K562 (cell line): ENCODE data around the gene OOSP3. TPM values are rescaled to one million over a fixed set of nuclear protein-coding genes. Genes with fewer than 3 reads are reported as not detected.
A peak's percentile ranks its signal among the peaks of the same experiment; 100 is the strongest.

Experiments used
- ATAC-seq: fragments of 200-7000 bp; cut with Tn5 transposase; 3 replicates; pipeline ENCODE4 v1.9.1; 2020; ENCODE audit warnings: moderate library complexity
- BruUV-seq: library from RNA; stranded (reverse); fragments of 400-500 nt; replicated peaks from 2 replicates; lab custom pipeline; 2021; lab: Mats Ljungman, UMichigan
- CTCF ChIA-PET: fragments of 300-600 bp; formaldehyde crosslinking; extraction: SDS; loops from one replicate; lab custom pipeline; 2021; ENCODE audit warnings: low intra/inter-chr PET ratio; lab: Yijun Ruan, JAX
- POLR2A ChIA-PET: fragments of 300-600, 350-650 bp; sonication (Branson Sonifier 250); formaldehyde crosslinking; extraction: SDS; loops from one replicate; lab custom pipeline; 2021; ENCODE audit warnings: antibody characterized with exemption, inconsistent platforms; lab: Yijun Ruan, JAX
- DNase-seq, 4 experiments: peaks; one replicate each; pipeline versions ENCODE4 v3.0.0 to v3.0.0-alpha.2; 2011 to 2018; ENCODE audit warnings: low spot score in 3 of 4, mixed read lengths in 3 of 4; ENCODE audit errors: extremely low read depth in 1 of 4
- FAIRE-seq: peaks from 2 replicates; lab custom pipeline; 2011; peaks lifted over from hg19 to GRCh38; lab: Jason Lieb, UNC
- H2AFZ ChIP-seq: 2 replicates; pipeline ENCODE4 v1.6.0; 2011; ENCODE audit warnings: low read depth, low read length, control low read depth, inconsistent platforms
- H3K27ac ChIP-seq: fragments of 200-600 bp; 3 replicates; pipeline ENCODE4 v1.8.0; 2011; ENCODE audit warnings: low read depth, mild to moderate bottlenecking, control low read depth, inconsistent platforms, low read length, moderate library complexity, mixed read lengths; ENCODE audit errors: extremely low read depth
- H3K27me3 ChIP-seq, 2 experiments: fragments of 300-600 bp in 1 of 2; 2 replicates in 1 of 2; 3 replicates in 1 of 2; pipeline versions ENCODE4 v1.6.0 to v1.8.0; 2011; ENCODE audit warnings: inconsistent platforms in 2 of 2, low read length in 2 of 2, mild to moderate bottlenecking in 1 of 2, mixed read lengths in 1 of 2, moderate library complexity in 1 of 2; ENCODE audit not compliant: control insufficient read depth in 2 of 2, insufficient read depth in 2 of 2
- H3K36me3 ChIP-seq: fragments of 300-600 bp; 3 replicates; pipeline ENCODE4 v1.8.0; 2011; ENCODE audit warnings: mild to moderate bottlenecking, low read length, inconsistent platforms; ENCODE audit not compliant: control insufficient read depth, insufficient read depth
- H3K4me1 ChIP-seq, 2 experiments: fragments of 200-600 bp in 1 of 2; replicated peaks in 1 of 2; 2 replicates in 1 of 2; 3 replicates in 1 of 2; pipeline versions ENCODE4 v1.5.1 to v1.8.0; 2011; ENCODE audit warnings: inconsistent platforms in 2 of 2, low read length in 2 of 2, mild to moderate bottlenecking in 1 of 2, mixed read lengths in 1 of 2, moderate library complexity in 1 of 2; ENCODE audit not compliant: control insufficient read depth in 2 of 2, insufficient read depth in 2 of 2
- H3K4me2 ChIP-seq: 2 replicates; pipeline ENCODE4 v1.6.1; 2011; ENCODE audit warnings: low read length, control low read depth, inconsistent platforms, mixed read lengths; ENCODE audit not compliant: insufficient read depth
- H3K4me3 ChIP-seq: fragments of 200-600 bp; sonication (generic), shearing (Covaris generic); 2 replicates; pipeline ENCODE4 v1.5.1; 2016; ENCODE audit warnings: control low read depth, inconsistent platforms
- H3K79me2 ChIP-seq: fragments of 200-600 bp; 3 replicates; pipeline ENCODE4 v1.8.0; 2011; ENCODE audit warnings: low read length, inconsistent platforms; ENCODE audit not compliant: control insufficient read depth, insufficient read depth
- H3K9ac ChIP-seq, 2 experiments: 2 replicates each; pipeline versions ENCODE4 v1.6.0 to v1.6.1; 2011; ENCODE audit warnings: low read depth in 2 of 2, low read length in 2 of 2, control low read depth in 1 of 2, inconsistent platforms in 1 of 2, mild to moderate bottlenecking in 1 of 2, mixed read lengths in 1 of 2; ENCODE audit not compliant: insufficient read depth in 1 of 2
- H3K9me1 ChIP-seq: one replicate; pipeline ENCODE4 v1.6.0; 2011; ENCODE audit warnings: inconsistent platforms, mild to moderate bottlenecking, low read length, moderate library complexity; ENCODE audit not compliant: control insufficient read depth, insufficient read depth
- H3K9me3 ChIP-seq: replicated peaks from 2 replicates; pipeline ENCODE4 v1.5.1; 2011; ENCODE audit warnings: low read depth, low read length, inconsistent platforms; ENCODE audit not compliant: control insufficient read depth, insufficient read depth
- H4K20me1 ChIP-seq: replicated peaks from 2 replicates; pipeline ENCODE4 v1.6.1; 2011; ENCODE audit warnings: low read length, inconsistent platforms, mixed read lengths; ENCODE audit not compliant: control insufficient read depth, insufficient read depth
- FOXK2 ChIP-seq, 2 experiments: fragments of 450-650 bp; IDR thresholded peaks in 1 of 2; conservative IDR thresholded peaks in 1 of 2; 2 replicates each; pipeline ENCODE4 v1.6.1; 2016; ENCODE audit warnings: low read depth in 2 of 2, mild to moderate bottlenecking in 1 of 2
- MITF ChIP-seq: IDR thresholded peaks from 2 replicates; pipeline ENCODE4 v1.6.1; 2014; ENCODE audit warnings: antibody characterized with exemption
- SNIP1 ChIP-seq: fragments of 450-650 bp; IDR thresholded peaks from 2 replicates; pipeline ENCODE4 v1.7.1; 2017; ENCODE audit warnings: low read depth, mild to moderate bottlenecking
- ZBTB8A ChIP-seq: fragments of 450-650 bp; IDR thresholded peaks from 2 replicates; pipeline ENCODE4 v1.6.1; 2018; ENCODE audit warnings: mild to moderate bottlenecking, moderate library complexity; ENCODE audit not compliant: partially characterized antibody
- ZNF280A ChIP-seq: fragments of 450-650 bp; IDR thresholded peaks from 2 replicates; pipeline ENCODE4 v1.6.1; 2018; ENCODE audit warnings: mild to moderate bottlenecking, low read depth; ENCODE audit not compliant: partially characterized antibody
- ZNF766 ChIP-seq: fragments of 200-800 bp; sonication (Bioruptor generic); conservative IDR thresholded peaks from 2 replicates; pipeline ENCODE4 v1.6.1; 2016; ENCODE audit warnings: missing genetic modification characterization, missing compliant biosample characterization
- WGBS: fragments of 100-300 bp; shearing (Covaris generic); methylation state at CpG from one replicate; pipeline ENCODE4 v1.1.6; 2016; ENCODE audit warnings: low coverage, mixed read lengths; ENCODE audit not compliant: insufficient coverage; ENCODE audit errors: missing lambda C conversion rate; 5-methylcytosine and 5-hydroxymethylcytosine counted together
- in situ Hi-C: fragments of 300-500 bp; cut with MboI; formaldehyde crosslinking; loops from 4 replicates; pipeline ENCODE4 v1.15.0; 2018; ENCODE audit warnings: inconsistent platforms, mixed read lengths
- intact Hi-C: fragments of 100-400 bp; cut with micrococcal nuclease; formaldehyde crosslinking; loops from 2 replicates; pipeline ENCODE4 v1.14.2; 2022
- polyA plus RNA-seq, 8 experiments: library from polyadenylated mRNA; depleted of rRNA in 4 of 8; stranded (reverse) in 5 of 8; unstranded in 3 of 8; fragments of >200 nt; fragmentation: Nextera tagmentation in 2 of 8; fragmentation: Illumina TruSeq in 1 of 8; extraction: Ambion mirVana in 2 of 8; extraction: Trizol in 1 of 8; gene quantifications; 2 replicates each; pipeline versions ENCODE4 v1.2.1 to v1.2.3, GENCODE V29; 2011 to 2014; ENCODE audit warnings: inconsistent platforms in 1 of 8, missing spikeins in 1 of 8
- total RNA-seq, 7 experiments: library from RNA; depleted of rRNA in 6 of 7; stranded (reverse); fragments of >200 nt in 6 of 7; fragmentation: Illumina TruSeq in 2 of 7; extraction: Trizol in 2 of 7; gene quantifications; 2 replicates each; pipeline versions ENCODE4 v1.2.1 to v1.2.3, GENCODE V29; 2011 to 2021; ENCODE audit warnings: low replicate concordance in 1 of 7
- TF ChIP-seq, protein P1 (sequence below): fragments of 450-650 bp; formaldehyde crosslinking; IDR thresholded peaks from 2 replicates; pipeline ENCODE4 v1.4.0; 2020; ENCODE audit warnings: mild to moderate bottlenecking, mixed read lengths
- TF ChIP-seq, protein P2 (sequence below), 2 experiments: fragments of 450-650 bp; formaldehyde crosslinking in 1 of 2; IDR thresholded peaks; 2 replicates each; pipeline versions ENCODE4 v1.4.0 to v1.6.1; 2014 to 2020; ENCODE audit warnings: mild to moderate bottlenecking in 2 of 2, borderline replicate concordance in 1 of 2, low read depth in 1 of 2

OOSP3 gene
- total and polyA plus RNA-seq, 9 of the 15 experiments (the other 6 are each of a cell fraction or from before 2014, with no cell fraction given) = 0.09 to 0.32 (median 0.15) TPM; not detected in 6

- H3K4me1 ChIP-seq = peaks cover 0 to 3% of the 10 kb centered on the region in 2 experiments; a peak in 2 of 5 replicates
- TF ChIP-seq SNIP1 = no peak
- no peak for TF ChIP-seq ZBTB8A
- no peak for TF ChIP-seq ZNF766 (CRISPR knock-in tag)
- TF ChIP-seq, protein P1, sequence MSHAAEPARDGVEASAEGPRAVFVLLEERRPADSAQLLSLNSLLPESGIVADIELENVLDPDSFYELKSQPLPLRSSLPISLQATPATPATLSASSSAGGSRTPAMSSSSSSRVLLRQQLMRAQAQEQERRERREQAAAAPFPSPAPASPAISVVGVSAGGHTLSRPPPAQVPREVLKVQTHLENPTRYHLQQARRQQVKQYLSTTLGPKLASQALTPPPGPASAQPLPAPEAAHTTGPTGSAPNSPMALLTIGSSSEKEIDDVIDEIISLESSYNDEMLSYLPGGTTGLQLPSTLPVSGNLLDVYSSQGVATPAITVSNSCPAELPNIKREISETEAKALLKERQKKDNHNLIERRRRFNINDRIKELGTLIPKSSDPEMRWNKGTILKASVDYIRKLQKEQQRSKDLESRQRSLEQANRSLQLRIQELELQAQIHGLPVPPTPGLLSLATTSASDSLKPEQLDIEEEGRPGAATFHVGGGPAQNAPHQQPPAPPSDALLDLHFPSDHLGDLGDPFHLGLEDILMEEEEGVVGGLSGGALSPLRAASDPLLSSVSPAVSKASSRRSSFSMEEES = no peak
- TF ChIP-seq, protein P2, sequence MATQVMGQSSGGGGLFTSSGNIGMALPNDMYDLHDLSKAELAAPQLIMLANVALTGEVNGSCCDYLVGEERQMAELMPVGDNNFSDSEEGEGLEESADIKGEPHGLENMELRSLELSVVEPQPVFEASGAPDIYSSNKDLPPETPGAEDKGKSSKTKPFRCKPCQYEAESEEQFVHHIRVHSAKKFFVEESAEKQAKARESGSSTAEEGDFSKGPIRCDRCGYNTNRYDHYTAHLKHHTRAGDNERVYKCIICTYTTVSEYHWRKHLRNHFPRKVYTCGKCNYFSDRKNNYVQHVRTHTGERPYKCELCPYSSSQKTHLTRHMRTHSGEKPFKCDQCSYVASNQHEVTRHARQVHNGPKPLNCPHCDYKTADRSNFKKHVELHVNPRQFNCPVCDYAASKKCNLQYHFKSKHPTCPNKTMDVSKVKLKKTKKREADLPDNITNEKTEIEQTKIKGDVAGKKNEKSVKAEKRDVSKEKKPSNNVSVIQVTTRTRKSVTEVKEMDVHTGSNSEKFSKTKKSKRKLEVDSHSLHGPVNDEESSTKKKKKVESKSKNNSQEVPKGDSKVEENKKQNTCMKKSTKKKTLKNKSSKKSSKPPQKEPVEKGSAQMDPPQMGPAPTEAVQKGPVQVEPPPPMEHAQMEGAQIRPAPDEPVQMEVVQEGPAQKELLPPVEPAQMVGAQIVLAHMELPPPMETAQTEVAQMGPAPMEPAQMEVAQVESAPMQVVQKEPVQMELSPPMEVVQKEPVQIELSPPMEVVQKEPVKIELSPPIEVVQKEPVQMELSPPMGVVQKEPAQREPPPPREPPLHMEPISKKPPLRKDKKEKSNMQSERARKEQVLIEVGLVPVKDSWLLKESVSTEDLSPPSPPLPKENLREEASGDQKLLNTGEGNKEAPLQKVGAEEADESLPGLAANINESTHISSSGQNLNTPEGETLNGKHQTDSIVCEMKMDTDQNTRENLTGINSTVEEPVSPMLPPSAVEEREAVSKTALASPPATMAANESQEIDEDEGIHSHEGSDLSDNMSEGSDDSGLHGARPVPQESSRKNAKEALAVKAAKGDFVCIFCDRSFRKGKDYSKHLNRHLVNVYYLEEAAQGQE (IDR thresholded peaks at IDR 0.05; ENCODE audit: borderline replicate concordance) = no peak
- TF ChIP-seq, protein P2 (CRISPR knock-in tag; IDR thresholded peaks at IDR 0.05; ENCODE audit: low read depth) = no peak
- peak; percentile 53; a peak in 3 of 4 replicates for TF ChIP-seq FOXK2 (conservative IDR thresholded peaks at IDR 0.05 in 1 of 2, IDR thresholded peaks at IDR 0.05 in 1 of 2; ENCODE audit: low read depth in 2 of 2)
- no peak for TF ChIP-seq MITF
- no peak for TF ChIP-seq ZNF280A
These were observed 45.0 kb upstream of the OOSP3 start for GRCh38 chr11:59833602-59834001.

More at GRCh38 chr11:59833602-59834001, 45.0 kb upstream of the OOSP3 start:
- intact Hi-C loops (no loop called here), in situ Hi-C loops (no loop called here)
- no peaks in the 10 kb centered on the region for H3K9me3 ChIP-seq
- H3K27me3 ChIP-seq = no peaks in the 10 kb centered on the region
- 45% methylated on average over 2 of the region's 2 CpGs for WGBS
- H3K27ac ChIP-seq = no peak overlapping the region
- ATAC-seq (peak; percentile 27; the same call in 1 of the 3 replicates), FAIRE-seq (no peak), DNase-seq (no peak)
- H2AFZ ChIP-seq = peak overlapping the region; percentile 64
- H3K9ac ChIP-seq = no peak overlapping the region
- ChIA-PET POLR2A (interaction anchor here (1.0 kb wide), 1 partner anchor 12 kb away, joined by 3 read pairs; the partner anchor contains the start of gene CBLIF), CTCF (no interaction called here)
- H3K9me1 ChIP-seq = no peaks in the 10 kb centered on the region
- H3K4me2 ChIP-seq = no peak overlapping the region
- H3K79me2 ChIP-seq = no peaks in the 10 kb centered on the region
- H4K20me1 ChIP-seq = no peaks in the 10 kb centered on the region
- no peaks in the 10 kb centered on the region for H3K36me3 ChIP-seq
- BruUV-seq = no TSS peak
- no peak overlapping the region for H3K4me3 ChIP-seq
